Effector memory CD8-positive, alpha-beta T cell (primary cell): Measurements from ENCODE around the gene DYDC1.
"Not testable (repeated sequence)": the region's sequence is repeated elsewhere in the genome, so short reads cannot be mapped to it uniquely, and the experiment has no call there.

Source experiments
- ATAC-seq: fragments of 150-1000 bp; cut with Tn5 transposase; replicated peaks from 2 replicates; pipeline ENCODE4 v1.10.0; 2021; ENCODE audit warnings: mild to moderate bottlenecking, moderate library complexity
- DNase-seq, 3 experiments: peaks; one replicate each; pipeline ENCODE4 v3.0.0; 2021
- H3K27ac Mint-ChIP-seq, 2 donors: one replicate each; pipeline ENCODE4 v1.8.0; 2022; ENCODE audit warnings: mild to moderate bottlenecking in 2 of 2, mixed read lengths in 2 of 2, moderate library complexity in 2 of 2
- H3K27me3 Mint-ChIP-seq, 2 donors: one replicate each; pipeline ENCODE4 v1.8.0; 2022; ENCODE audit warnings: mixed read lengths in 2 of 2
- H3K36me3 Mint-ChIP-seq: one replicate; pipeline ENCODE4 v1.8.0; 2022; ENCODE audit warnings: mild to moderate bottlenecking, moderate library complexity, mixed read lengths; ENCODE audit not compliant: insufficient read depth
- H3K4me1 Mint-ChIP-seq, 2 donors: one replicate each; pipeline ENCODE4 v1.8.0; 2022; ENCODE audit warnings: low read depth in 2 of 2, mixed read lengths in 2 of 2
- H3K4me3 Mint-ChIP-seq, 2 donors: one replicate each; pipeline ENCODE4 v1.8.0; 2022; ENCODE audit warnings: mild to moderate bottlenecking in 2 of 2, mixed read lengths in 2 of 2, moderate library complexity in 2 of 2
- H3K9me3 Mint-ChIP-seq, 2 donors: one replicate each; pipeline ENCODE4 v1.8.0; 2022; ENCODE audit warnings: mixed read lengths in 2 of 2

DYDC1 gene

GRCh38 chr10:80371467-80371866, 14.9 kb upstream of the DYDC1 start:
- Mint-ChIP-seq H3K4me1 (no peaks in the 10 kb centered on the region), H3K9me3 (peaks cover 2 to 15% of the 10 kb centered on the region in 2 donors), H3K36me3 (no peaks in the 10 kb centered on the region), H3K4me3 (no peak overlapping the region), H3K27me3 (peaks cover 32 to 36% of the 10 kb centered on the region in 2 donors), H3K27ac (no peak overlapping the region)
- no peak for ATAC-seq
- no peak for DNase-seq

GRCh38 chr10:80365510-80365909, 9.0 kb upstream of the DYDC1 start:
- no peaks in the 10 kb centered on the region for H3K36me3 Mint-ChIP-seq
- ATAC-seq (no peak), DNase-seq (no peak)
- no peak overlapping the region for H3K4me3 Mint-ChIP-seq
- no peaks in the 10 kb centered on the region for H3K4me1 Mint-ChIP-seq
- H3K9me3 Mint-ChIP-seq: peaks cover 5 to 15% of the 10 kb centered on the region in 2 donors
- H3K27me3 Mint-ChIP-seq: peaks cover 36 to 37% of the 10 kb centered on the region in 2 donors
- no peak overlapping the region for H3K27ac Mint-ChIP-seq

GRCh38 chr10:80359644-80360043, 3.1 kb upstream of the DYDC1 start:
- no peaks in the 10 kb centered on the region for H3K36me3 Mint-ChIP-seq
- H3K27me3 Mint-ChIP-seq: peaks cover 44 to 53% of the 10 kb centered on the region in 2 donors
- no peak for DNase-seq
- H3K27ac Mint-ChIP-seq: no peak overlapping the region
- ATAC-seq: no peak
- H3K4me1 Mint-ChIP-seq: peaks cover 0 to 5% of the 10 kb centered on the region in 2 donors
- no peak overlapping the region for H3K4me3 Mint-ChIP-seq
- no peaks in the 10 kb centered on the region for H3K9me3 Mint-ChIP-seq

GRCh38 chr10:80358925-80359324, 2.4 kb upstream of the DYDC1 start:
- not testable (repeated sequence) for H3K9me3 Mint-ChIP-seq, DNase-seq, H3K36me3 Mint-ChIP-seq, H3K27ac Mint-ChIP-seq, H3K4me1 Mint-ChIP-seq, H3K4me3 Mint-ChIP-seq, ATAC-seq
- peaks cover 43 to 60% of the 10 kb centered on the region in 2 donors for H3K27me3 Mint-ChIP-seq

- H3K36me3 Mint-ChIP-seq: no peaks in the 10 kb centered on the region
Observed at GRCh38 chr10:80357851-80358125, 1.2 kb upstream of the DYDC1 start.

GRCh38 chr10:80356989-80357850, 665 bp upstream of the DYDC1 start:
- H3K9me3 Mint-ChIP-seq: no peaks in the 10 kb centered on the region
- H3K27me3 Mint-ChIP-seq: peaks cover 55 to 76% of the 10 kb centered on the region in 2 donors
- H3K4me1 Mint-ChIP-seq: peaks cover 0 to 5% of the 10 kb centered on the region in 2 donors
- no peak for DNase-seq
- ATAC-seq: no peak
- H3K36me3 Mint-ChIP-seq: no peaks in the 10 kb centered on the region
- peak overlapping the region; percentile 6 to 70 for H3K4me3 Mint-ChIP-seq
- no peak overlapping the region for H3K27ac Mint-ChIP-seq

More at GRCh38 chr10:80357851-80358125, 1.2 kb upstream of the DYDC1 start:
- H3K4me3 Mint-ChIP-seq: peak overlapping the region in 1 of 2 donors; percentile 70
- H3K9me3 Mint-ChIP-seq: no peaks in the 10 kb centered on the region
- H3K27me3 Mint-ChIP-seq: peaks cover 49 to 71% of the 10 kb centered on the region in 2 donors
- no peak overlapping the region for H3K27ac Mint-ChIP-seq
- H3K4me1 Mint-ChIP-seq: peaks cover 0 to 5% of the 10 kb centered on the region in 2 donors
- DNase-seq (no peak), ATAC-seq (no peak)

GRCh38 chr10:80351220-80351619, 5.3 kb downstream of the DYDC1 start:
- Mint-ChIP-seq H3K27ac (no peak overlapping the region), H3K27me3 (peaks cover 61 to 75% of the 10 kb centered on the region in 2 donors), H3K9me3 (no peaks in the 10 kb centered on the region), H3K36me3 (no peaks in the 10 kb centered on the region), H3K4me1 (no peaks in the 10 kb centered on the region), H3K4me3 (no peak overlapping the region)
- ATAC-seq (no peak), DNase-seq (no peak)

- Mint-ChIP-seq H3K27me3 (peaks cover 51 to 65% of the 10 kb centered on the region in 2 donors), H3K4me3 (no peak overlapping the region), H3K9me3 (no peaks in the 10 kb centered on the region), H3K36me3 (no peaks in the 10 kb centered on the region), H3K4me1 (no peaks in the 10 kb centered on the region), H3K27ac (no peak overlapping the region)
- no peak for DNase-seq
- no peak for ATAC-seq
Observed at GRCh38 chr10:80350251-80350650, 6.3 kb downstream of the DYDC1 start.

GRCh38 chr10:80344912-80345311, 11.6 kb downstream of the DYDC1 start:
- ATAC-seq (no peak), DNase-seq (no peak)
- Mint-ChIP-seq H3K4me1 (no peaks in the 10 kb centered on the region), H3K4me3 (no peak overlapping the region), H3K9me3 (no peaks in the 10 kb centered on the region), H3K27me3 (peaks cover 16 to 17% of the 10 kb centered on the region in 2 donors), H3K27ac (no peak overlapping the region), H3K36me3 (no peaks in the 10 kb centered on the region)

- ATAC-seq (no peak), DNase-seq (no peak)
- no peak overlapping the region for H3K27ac Mint-ChIP-seq
- H3K9me3 Mint-ChIP-seq: no peaks in the 10 kb centered on the region
- H3K27me3 Mint-ChIP-seq: peaks cover 15 to 17% of the 10 kb centered on the region in 2 donors
- no peaks in the 10 kb centered on the region for H3K4me1 Mint-ChIP-seq
- no peaks in the 10 kb centered on the region for H3K36me3 Mint-ChIP-seq
- H3K4me3 Mint-ChIP-seq: no peak overlapping the region
Observed at GRCh38 chr10:80344276-80344675, 12.3 kb downstream of the DYDC1 start.

- no peaks in the 10 kb centered on the region for H3K4me1 Mint-ChIP-seq
- no peak overlapping the region for H3K27ac Mint-ChIP-seq
- DNase-seq (no peak), ATAC-seq (no peak)
- H3K27me3 Mint-ChIP-seq: peaks cover 6 to 7% of the 10 kb centered on the region in 2 donors
- H3K9me3 Mint-ChIP-seq: no peaks in the 10 kb centered on the region
- H3K36me3 Mint-ChIP-seq: no peaks in the 10 kb centered on the region
- no peak overlapping the region for H3K4me3 Mint-ChIP-seq
Observed at GRCh38 chr10:80333983-80334382, 22.6 kb downstream of the DYDC1 start.

GRCh38 chr10:80324891-80325364, 31.6 kb downstream of the DYDC1 start:
- H3K4me3 Mint-ChIP-seq: no peak overlapping the region
- H3K27me3 Mint-ChIP-seq: peaks cover 2 to 7% of the 10 kb centered on the region in 2 donors
- no peak for ATAC-seq
- H3K9me3 Mint-ChIP-seq: no peaks in the 10 kb centered on the region
- H3K36me3 Mint-ChIP-seq: no peaks in the 10 kb centered on the region
- H3K27ac Mint-ChIP-seq: no peak overlapping the region
- DNase-seq: no peak
- no peaks in the 10 kb centered on the region for H3K4me1 Mint-ChIP-seq

- DNase-seq (no peak), ATAC-seq (no peak)
- no peaks in the 10 kb centered on the region for H3K36me3 Mint-ChIP-seq
- H3K27ac Mint-ChIP-seq: no peak overlapping the region
- no peak overlapping the region for H3K4me3 Mint-ChIP-seq
- no peaks in the 10 kb centered on the region for H3K4me1 Mint-ChIP-seq
- peaks cover 6 to 11% of the 10 kb centered on the region in 2 donors for H3K27me3 Mint-ChIP-seq
- no peaks in the 10 kb centered on the region for H3K9me3 Mint-ChIP-seq
Observed at GRCh38 chr10:80324086-80324485, 32.5 kb downstream of the DYDC1 start.

- DNase-seq (no peak), ATAC-seq (no peak)
- H3K27ac Mint-ChIP-seq: no peak overlapping the region
- no peak overlapping the region for H3K4me3 Mint-ChIP-seq
- H3K4me1 Mint-ChIP-seq: no peaks in the 10 kb centered on the region
- peaks cover 6 to 11% of the 10 kb centered on the region in 2 donors for H3K27me3 Mint-ChIP-seq
- H3K9me3 Mint-ChIP-seq: no peaks in the 10 kb centered on the region
- H3K36me3 Mint-ChIP-seq: no peaks in the 10 kb centered on the region
Observed at GRCh38 chr10:80323311-80323710, 33.2 kb downstream of the DYDC1 start.
